K562 (cell line): ENCODE data around the gene FIBP. TPM values are rescaled to one million over a fixed set of nuclear protein-coding genes. Genes with fewer than 3 reads are reported as not detected.

Experiments
- BMI1 ChIP-seq: fragments of 150-350 bp; IDR thresholded peaks from 2 replicates; pipeline ENCODE4 v1.6.1; 2014; ENCODE audit warnings: low read length
- DPF2 ChIP-seq: fragments of 450-650 bp; IDR thresholded peaks from 2 replicates; pipeline ENCODE4 v1.6.1; 2016
- KAT7 ChIP-seq: sonication (generic); formaldehyde crosslinking; IDR thresholded peaks from 2 replicates; pipeline ENCODE4 v1.8.0; 2022; ENCODE audit warnings: missing genetic modification reagents, mild to moderate bottlenecking, borderline replicate concordance
- MAFK ChIP-seq: IDR thresholded peaks from 2 replicates; pipeline ENCODE4 v1.6.1; 2011; ENCODE audit warnings: low read length, improper control_type of control experiment
- MBD2 ChIP-seq: sonication (generic); IDR thresholded peaks from 2 replicates; pipeline ENCODE4 v1.6.1; 2016; ENCODE audit warnings: low read depth, borderline replicate concordance
- POLR2AphosphoS5 ChIP-seq: IDR thresholded peaks from 2 replicates; pipeline ENCODE4 v1.6.1; 2011; ENCODE audit warnings: mild to moderate bottlenecking, low read depth, low read length, moderate library complexity; ENCODE audit not compliant: control insufficient read depth, insufficient read depth
- RBM14 ChIP-seq: fragments of 200-400 bp; formaldehyde crosslinking; IDR thresholded peaks from 2 replicates; pipeline ENCODE4 v1.6.1; 2018; ENCODE audit warnings: low read depth, mild to moderate bottlenecking, low read length, moderate library complexity, borderline replicate concordance; ENCODE audit not compliant: insufficient read depth
- SIN3A ChIP-seq, 2 experiments: fragments of 150-350 bp in 1 of 2; IDR thresholded peaks; 2 replicates each; pipeline ENCODE4 v1.6.1; 2011 to 2016; ENCODE audit warnings: borderline replicate concordance in 2 of 2, low read depth in 2 of 2, low read length in 2 of 2, mild to moderate bottlenecking in 2 of 2, moderate library complexity in 2 of 2; ENCODE audit not compliant: control insufficient read depth in 1 of 2
- SREBF2 ChIP-seq: sonication (generic); formaldehyde crosslinking; IDR thresholded peaks from 2 replicates; pipeline ENCODE4 v1.4.0; 2020; ENCODE audit warnings: mild to moderate bottlenecking, missing genetic modification reagents
- ZNF253 ChIP-seq: fragments of 250-450 bp; sonication (Bioruptor Pico); conservative IDR thresholded peaks from 2 replicates; pipeline ENCODE4 v1.6.1; 2021; ENCODE audit warnings: mild to moderate bottlenecking
- ZNF695 ChIP-seq: fragments of 450-650 bp; formaldehyde crosslinking; IDR thresholded peaks from 2 replicates; pipeline ENCODE4 v1.4.0; 2020; ENCODE audit warnings: mild to moderate bottlenecking, moderate library complexity
- polyA plus RNA-seq, 8 experiments: library from polyadenylated mRNA; depleted of rRNA in 4 of 8; stranded (reverse) in 5 of 8; unstranded in 3 of 8; fragments of >200 nt; fragmentation: Nextera tagmentation in 2 of 8; fragmentation: Illumina TruSeq in 1 of 8; extraction: Ambion mirVana in 2 of 8; extraction: Trizol in 1 of 8; gene quantifications; 2 replicates each; pipeline versions ENCODE4 v1.2.1 to v1.2.3, GENCODE V29; 2011 to 2014; ENCODE audit warnings: inconsistent platforms in 1 of 8, missing spikeins in 1 of 8
- total RNA-seq, 7 experiments: library from RNA; depleted of rRNA in 6 of 7; stranded (reverse); fragments of >200 nt in 6 of 7; fragmentation: Illumina TruSeq in 2 of 7; extraction: Trizol in 2 of 7; gene quantifications; 2 replicates each; pipeline versions ENCODE4 v1.2.1 to v1.2.3, GENCODE V29; 2011 to 2021; ENCODE audit warnings: low replicate concordance in 1 of 7
- TF ChIP-seq, protein P1 (sequence below), 2 experiments: fragments of 450-650 bp in 1 of 2; sonication (generic) in 1 of 2; formaldehyde crosslinking in 1 of 2; IDR thresholded peaks; 2 replicates each; pipeline versions ENCODE4 v1.7.1 to v1.9.0; 2016 to 2022; ENCODE audit warnings: inconsistent platforms in 1 of 2, mild to moderate bottlenecking in 1 of 2, missing genetic modification reagents in 1 of 2
- TF ChIP-seq, protein P2 (sequence below), 2 experiments: fragments of 450-650 bp; IDR thresholded peaks; 2 replicates each; pipeline ENCODE4 v1.6.1; 2016
- TF ChIP-seq, protein P3 (sequence below), 2 experiments: fragments of 450-650 bp; conservative IDR thresholded peaks; 2 replicates each; pipeline ENCODE4 v1.6.1; 2017; ENCODE audit warnings: mild to moderate bottlenecking in 2 of 2, moderate library complexity in 2 of 2

Gene FIBP
- total and polyA plus RNA-seq, 9 of the 15 experiments (the other 6 are each of a cell fraction or from before 2014, with no cell fraction given): 41.2 to 79.2 (median 48.6) TPM

DNA sequence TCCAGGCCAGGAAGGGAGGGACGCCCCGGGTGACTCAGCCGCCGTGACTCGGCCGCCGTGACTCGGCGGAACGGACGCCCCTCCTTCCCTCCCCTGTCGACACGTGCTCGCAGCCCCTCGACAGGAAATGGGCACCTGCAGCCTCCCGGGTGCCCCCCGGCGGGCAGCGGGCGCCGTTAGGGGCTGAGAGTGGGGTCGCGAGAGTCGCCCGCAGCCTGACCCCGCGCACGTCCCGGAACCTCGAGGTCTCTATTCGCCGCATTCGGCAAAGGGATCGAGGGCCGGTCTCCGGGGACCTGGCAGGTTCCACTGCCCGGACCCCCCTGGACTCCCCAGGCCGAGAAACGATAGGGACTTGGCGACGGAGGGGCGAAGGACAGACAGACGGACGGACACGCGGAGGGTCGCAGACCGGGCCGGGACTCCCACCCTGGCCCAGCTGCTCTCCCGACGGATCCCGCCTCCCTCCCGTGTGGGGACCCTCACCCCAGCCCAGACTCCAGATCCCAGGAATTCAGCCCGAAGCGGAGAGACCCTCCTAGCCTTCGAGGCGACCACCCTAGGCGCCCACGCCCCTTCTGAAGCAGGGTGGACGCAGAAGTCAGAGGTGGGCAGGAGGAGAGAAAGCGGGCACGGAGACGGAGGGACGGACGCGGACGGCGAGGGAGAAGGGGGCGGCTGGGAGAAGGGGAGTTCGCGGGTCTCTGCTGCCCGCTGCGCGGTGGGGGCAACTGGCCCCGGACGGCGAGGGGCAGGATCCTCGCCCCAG, 11.3 kb upstream of the FIBP start (continued):
- TF ChIP-seq, protein P1, sequence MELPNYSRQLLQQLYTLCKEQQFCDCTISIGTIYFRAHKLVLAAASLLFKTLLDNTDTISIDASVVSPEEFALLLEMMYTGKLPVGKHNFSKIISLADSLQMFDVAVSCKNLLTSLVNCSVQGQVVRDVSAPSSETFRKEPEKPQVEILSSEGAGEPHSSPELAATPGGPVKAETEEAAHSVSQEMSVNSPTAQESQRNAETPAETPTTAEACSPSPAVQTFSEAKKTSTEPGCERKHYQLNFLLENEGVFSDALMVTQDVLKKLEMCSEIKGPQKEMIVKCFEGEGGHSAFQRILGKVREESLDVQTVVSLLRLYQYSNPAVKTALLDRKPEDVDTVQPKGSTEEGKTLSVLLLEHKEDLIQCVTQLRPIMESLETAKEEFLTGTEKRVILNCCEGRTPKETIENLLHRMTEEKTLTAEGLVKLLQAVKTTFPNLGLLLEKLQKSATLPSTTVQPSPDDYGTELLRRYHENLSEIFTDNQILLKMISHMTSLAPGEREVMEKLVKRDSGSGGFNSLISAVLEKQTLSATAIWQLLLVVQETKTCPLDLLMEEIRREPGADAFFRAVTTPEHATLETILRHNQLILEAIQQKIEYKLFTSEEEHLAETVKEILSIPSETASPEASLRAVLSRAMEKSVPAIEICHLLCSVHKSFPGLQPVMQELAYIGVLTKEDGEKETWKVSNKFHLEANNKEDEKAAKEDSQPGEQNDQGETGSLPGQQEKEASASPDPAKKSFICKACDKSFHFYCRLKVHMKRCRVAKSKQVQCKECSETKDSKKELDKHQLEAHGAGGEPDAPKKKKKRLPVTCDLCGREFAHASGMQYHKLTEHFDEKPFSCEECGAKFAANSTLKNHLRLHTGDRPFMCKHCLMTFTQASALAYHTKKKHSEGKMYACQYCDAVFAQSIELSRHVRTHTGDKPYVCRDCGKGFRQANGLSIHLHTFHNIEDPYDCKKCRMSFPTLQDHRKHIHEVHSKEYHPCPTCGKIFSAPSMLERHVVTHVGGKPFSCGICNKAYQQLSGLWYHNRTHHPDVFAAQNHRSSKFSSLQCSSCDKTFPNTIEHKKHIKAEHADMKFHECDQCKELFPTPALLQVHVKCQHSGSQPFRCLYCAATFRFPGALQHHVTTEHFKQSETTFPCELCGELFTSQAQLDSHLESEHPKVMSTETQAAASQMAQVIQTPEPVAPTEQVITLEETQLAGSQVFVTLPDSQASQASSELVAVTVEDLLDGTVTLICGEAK (IDR thresholded peaks at IDR 0.05): no peak
- TF ChIP-seq, protein P1 (CRISPR knock-in tag; IDR thresholded peaks at IDR 0.05): no peak; the same call in 1 of the 2 replicates
- TF ChIP-seq ZNF253: no peak
- TF ChIP-seq SIN3A (IDR thresholded peaks at IDR 0.05; ENCODE audit: borderline replicate concordance in 2 of 2, control insufficient read depth in 1 of 2, low read depth in 2 of 2, low read length in 2 of 2): peak; percentile 33 to 57; a peak in 2 of 4 replicates
- TF ChIP-seq BMI1: no peak
- TF ChIP-seq, protein P2, sequence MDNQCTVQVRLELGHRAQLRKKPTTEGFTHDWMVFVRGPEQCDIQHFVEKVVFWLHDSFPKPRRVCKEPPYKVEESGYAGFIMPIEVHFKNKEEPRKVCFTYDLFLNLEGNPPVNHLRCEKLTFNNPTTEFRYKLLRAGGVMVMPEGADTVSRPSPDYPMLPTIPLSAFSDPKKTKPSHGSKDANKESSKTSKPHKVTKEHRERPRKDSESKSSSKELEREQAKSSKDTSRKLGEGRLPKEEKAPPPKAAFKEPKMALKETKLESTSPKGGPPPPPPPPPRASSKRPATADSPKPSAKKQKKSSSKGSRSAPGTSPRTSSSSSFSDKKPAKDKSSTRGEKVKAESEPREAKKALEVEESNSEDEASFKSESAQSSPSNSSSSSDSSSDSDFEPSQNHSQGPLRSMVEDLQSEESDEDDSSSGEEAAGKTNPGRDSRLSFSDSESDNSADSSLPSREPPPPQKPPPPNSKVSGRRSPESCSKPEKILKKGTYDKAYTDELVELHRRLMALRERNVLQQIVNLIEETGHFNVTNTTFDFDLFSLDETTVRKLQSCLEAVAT (IDR thresholded peaks at IDR 0.05): peak; percentile 75 to 78
- peak; percentile 77 for TF ChIP-seq DPF2
- peak; percentile 35; the same call in 1 of the 2 replicates for TF ChIP-seq POLR2AphosphoS5
- TF ChIP-seq, protein P3, sequence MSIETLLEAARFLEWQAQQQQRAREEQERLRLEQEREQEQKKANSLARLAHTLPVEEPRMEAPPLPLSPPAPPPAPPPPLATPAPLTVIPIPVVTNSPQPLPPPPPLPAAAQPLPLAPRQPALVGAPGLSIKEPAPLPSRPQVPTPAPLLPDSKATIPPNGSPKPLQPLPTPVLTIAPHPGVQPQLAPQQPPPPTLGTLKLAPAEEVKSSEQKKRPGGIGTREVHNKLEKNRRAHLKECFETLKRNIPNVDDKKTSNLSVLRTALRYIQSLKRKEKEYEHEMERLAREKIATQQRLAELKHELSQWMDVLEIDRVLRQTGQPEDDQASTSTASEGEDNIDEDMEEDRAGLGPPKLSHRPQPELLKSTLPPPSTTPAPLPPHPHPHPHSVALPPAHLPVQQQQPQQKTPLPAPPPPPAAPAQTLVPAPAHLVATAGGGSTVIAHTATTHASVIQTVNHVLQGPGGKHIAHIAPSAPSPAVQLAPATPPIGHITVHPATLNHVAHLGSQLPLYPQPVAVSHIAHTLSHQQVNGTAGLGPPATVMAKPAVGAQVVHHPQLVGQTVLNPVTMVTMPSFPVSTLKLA (conservative IDR thresholded peaks at IDR 0.05): peak; percentile 98 to 99
- TF ChIP-seq RBM14: peak; percentile 100
- TF ChIP-seq SREBF2 (CRISPR knock-in tag): no peak
- TF ChIP-seq ZNF695 (CRISPR knock-in tag): no peak
- TF ChIP-seq KAT7 (CRISPR knock-in tag): peak; percentile 100
- TF ChIP-seq MBD2: 0 out of 2 replicates have a peak, but pooled peaks have one; percentile 15
- TF ChIP-seq MAFK: peak; percentile 77
